Muscle layer of duodenum (tissue), 2 donors: Measurements from ENCODE around the gene PHETA1.

Source experiments
- H3K27ac ChIP-seq: one replicate; pipeline ENCODE4 v1.7.0; 2013; ENCODE audit warnings: mild to moderate bottlenecking, low read length
- H3K27me3 ChIP-seq: one replicate; pipeline ENCODE4 v1.7.0; 2013; ENCODE audit warnings: low read depth, mild to moderate bottlenecking, control low read depth, low read length
- H3K36me3 ChIP-seq, 2 donors: one replicate each; pipeline ENCODE4 v1.7.0; 2013; ENCODE audit warnings: low read length in 2 of 2, control low read depth in 1 of 2, mild to moderate bottlenecking in 1 of 2; ENCODE audit not compliant: insufficient read depth in 2 of 2, control insufficient read depth in 1 of 2
- H3K4me1 ChIP-seq, 2 donors: one replicate each; pipeline ENCODE4 v1.7.0; 2013; ENCODE audit warnings: low read length in 2 of 2, mild to moderate bottlenecking in 2 of 2, control low read depth in 1 of 2, moderate library complexity in 1 of 2; ENCODE audit not compliant: insufficient read depth in 2 of 2, control insufficient read depth in 1 of 2
- H3K4me3 ChIP-seq, 2 donors: one replicate each; pipeline ENCODE4 v1.7.0; 2013; ENCODE audit warnings: low read length in 2 of 2, low read depth in 1 of 2, mild to moderate bottlenecking in 1 of 2
- H3K9me3 ChIP-seq, 2 donors: one replicate each; pipeline ENCODE4 v1.7.0; 2013; ENCODE audit warnings: low read length in 2 of 2, control low read depth in 1 of 2, mild to moderate bottlenecking in 1 of 2; ENCODE audit not compliant: control insufficient read depth in 1 of 2
- donor health status: healthy.

The PHETA1 gene

DNA sequence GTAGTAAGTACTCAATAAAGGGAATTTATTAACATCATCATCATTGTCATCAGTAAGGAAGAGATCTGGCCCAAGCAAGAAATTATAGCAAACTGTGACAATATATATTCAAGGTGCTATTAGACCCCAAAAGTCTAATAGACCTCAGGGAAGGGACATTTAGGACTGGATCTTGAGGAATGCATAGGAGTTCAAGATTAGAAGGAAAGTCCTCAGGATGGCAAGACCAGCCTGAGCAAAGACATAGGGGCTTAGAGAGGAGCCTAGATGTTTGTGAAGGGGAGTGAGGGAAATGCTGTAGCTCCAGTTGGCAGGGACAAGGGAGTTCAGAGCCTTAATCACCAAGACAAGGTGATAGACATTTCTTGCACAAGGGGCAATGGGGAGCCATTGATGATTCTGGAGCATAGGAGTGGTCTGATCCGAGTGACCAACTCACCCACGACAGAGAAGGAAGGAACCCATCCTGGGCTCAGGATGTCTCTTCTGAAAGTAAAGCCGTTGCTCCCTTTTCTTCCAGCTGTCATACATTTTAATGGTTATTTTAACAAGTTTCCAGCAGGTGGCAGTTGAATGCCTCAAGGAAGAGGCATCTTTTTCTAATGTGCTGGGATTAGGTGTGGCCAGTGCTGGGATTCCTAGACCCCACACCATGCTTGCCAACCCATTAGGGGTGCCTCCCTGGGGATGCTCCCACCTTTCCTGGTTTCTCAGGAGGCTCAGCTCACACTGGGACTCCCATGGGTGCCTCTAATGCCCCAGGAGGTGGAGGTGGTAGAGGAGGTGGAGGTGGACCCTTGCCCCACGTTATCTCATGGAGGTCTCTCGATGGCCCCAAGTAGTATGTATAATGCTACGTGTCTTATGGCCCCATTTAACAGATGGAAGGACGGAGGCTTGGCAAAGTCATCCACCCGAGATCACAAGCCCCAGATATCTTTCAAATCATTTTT lies 37.8 kb downstream of the PHETA1 start:
- Histone ChIP-seq H3K9me3 (no peaks in the 10 kb centered on the region), H3K27me3 (no peaks in the 10 kb centered on the region), H3K36me3 (no peaks in the 10 kb centered on the region), H3K4me1 (no peaks in the 10 kb centered on the region), H3K4me3 (no peak overlapping the region), H3K27ac (no peak overlapping the region)

DNA sequence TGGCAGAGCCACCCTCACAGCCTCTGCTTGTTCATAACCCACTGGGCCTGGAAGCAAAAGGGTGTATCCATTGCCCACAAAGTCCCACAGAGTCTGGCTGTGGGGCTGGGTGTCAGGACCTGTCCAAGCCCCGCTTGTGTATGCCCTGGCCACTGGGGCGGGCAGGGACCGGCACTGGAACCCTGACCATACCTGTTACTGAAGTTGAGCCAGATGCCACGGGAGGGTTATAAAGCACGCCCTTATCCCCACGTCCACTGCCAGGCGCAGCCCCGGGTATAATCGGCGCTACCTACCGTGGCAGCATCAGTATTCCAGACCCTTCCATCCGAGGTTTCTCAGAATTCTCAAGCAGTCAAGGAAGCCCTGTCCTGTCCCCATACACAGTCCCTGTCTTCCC lies 40.8 kb downstream of the PHETA1 start:
- no peak overlapping the region for H3K27ac ChIP-seq
- H3K4me1 ChIP-seq, result no peaks in the 10 kb centered on the region
- H3K4me3 ChIP-seq, result no peak overlapping the region
- no peaks in the 10 kb centered on the region for H3K9me3 ChIP-seq
- no peaks in the 10 kb centered on the region for H3K27me3 ChIP-seq
- H3K36me3 ChIP-seq, result no peaks in the 10 kb centered on the region

DNA sequence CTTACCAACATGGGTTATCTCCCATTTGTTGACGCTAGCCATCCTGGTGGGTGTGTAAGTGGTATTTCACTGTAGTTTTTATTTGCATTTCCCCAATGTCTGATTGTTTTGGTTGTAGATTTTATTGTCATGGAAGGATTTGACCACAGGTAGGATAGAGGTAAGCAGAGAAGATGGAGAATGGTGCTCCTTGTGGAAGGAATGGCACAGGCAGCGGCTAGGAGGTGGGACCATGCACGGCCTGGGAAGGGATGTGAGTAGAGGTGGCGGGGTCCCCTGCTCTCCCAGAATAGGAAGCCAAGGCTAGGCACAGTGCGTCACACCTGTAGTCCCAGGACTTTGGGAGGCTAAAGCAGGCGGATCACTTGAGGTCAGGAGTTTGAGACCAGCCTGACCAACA lies 41.4 kb downstream of the PHETA1 start:
- H3K36me3 ChIP-seq, result no peaks in the 10 kb centered on the region
- H3K4me1 ChIP-seq, result no peaks in the 10 kb centered on the region

DNA sequence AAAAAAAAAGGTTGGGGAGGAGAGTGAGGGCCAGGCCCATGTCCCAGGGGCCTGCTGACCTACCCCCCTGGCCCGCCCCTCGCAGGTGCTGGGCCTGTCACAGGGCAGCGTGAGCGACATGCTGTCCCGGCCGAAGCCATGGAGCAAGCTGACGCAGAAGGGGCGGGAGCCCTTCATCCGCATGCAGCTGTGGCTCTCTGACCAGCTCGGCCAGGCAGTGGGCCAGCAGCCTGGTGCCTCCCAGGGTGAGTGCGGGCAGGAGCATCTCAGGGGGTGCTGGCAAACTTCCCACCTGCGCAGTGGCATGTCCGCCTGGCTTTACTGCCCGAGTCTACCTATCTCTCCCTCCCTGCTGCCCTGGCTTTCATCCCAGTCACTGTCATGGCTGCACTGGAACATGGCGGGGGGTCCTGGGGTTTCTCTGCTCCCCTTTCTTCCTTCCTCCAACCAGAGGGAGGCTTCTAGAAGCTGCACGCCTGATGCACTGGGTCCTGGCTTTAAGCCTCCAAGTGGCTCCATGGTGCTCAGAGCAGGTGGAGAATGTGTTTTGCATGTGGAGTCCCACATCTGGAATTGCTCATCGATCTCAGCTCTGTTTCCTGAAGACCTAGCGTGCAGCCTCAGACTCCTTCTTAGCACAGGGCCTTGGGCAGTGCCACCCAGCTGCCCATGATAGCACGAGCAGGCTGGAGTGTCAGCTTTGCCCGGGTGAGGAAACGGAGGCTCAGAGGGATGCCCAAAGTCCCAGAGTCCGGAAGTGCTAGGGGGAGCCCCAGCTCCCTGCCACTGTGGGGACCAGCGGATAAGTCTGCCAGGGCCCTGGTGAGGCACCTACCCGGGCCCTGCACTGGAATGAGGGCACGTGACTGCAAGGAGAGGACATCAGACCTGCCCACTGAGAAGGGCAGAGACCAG lies 46.3 kb downstream of the PHETA1 start:
- Histone ChIP-seq H3K4me1 (no peaks in the 10 kb centered on the region), H3K36me3 (no peaks in the 10 kb centered on the region), H3K27ac (no peak overlapping the region)

More for the DNA sequence above, 41.4 kb downstream of the PHETA1 start:
- no peaks in the 10 kb centered on the region for H3K9me3 ChIP-seq
- no peaks in the 10 kb centered on the region for H3K27me3 ChIP-seq
- no peak overlapping the region for H3K4me3 ChIP-seq
- H3K27ac ChIP-seq, result no peak overlapping the region

DNA sequence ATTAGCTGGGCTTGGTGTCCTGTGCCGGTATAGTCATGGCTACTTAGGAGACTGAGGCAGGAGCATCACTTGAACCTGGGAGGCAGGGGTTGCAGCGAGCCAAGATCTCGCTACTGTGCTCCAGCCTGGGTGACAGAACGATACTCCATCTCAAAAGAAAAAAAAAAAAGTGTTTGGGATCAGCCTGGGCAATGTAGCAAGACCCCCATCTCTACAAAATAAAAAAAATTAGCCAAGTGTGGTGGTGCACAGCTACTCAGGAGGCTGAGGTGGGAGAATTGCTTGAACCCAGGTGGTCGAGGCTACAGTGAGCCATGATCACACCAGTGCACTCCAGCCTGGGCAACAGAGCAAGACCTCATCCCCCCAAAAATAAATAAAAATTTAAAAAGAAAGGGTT lies 47.6 kb downstream of the PHETA1 start:
- no peaks in the 10 kb centered on the region for H3K9me3 ChIP-seq
- H3K27ac ChIP-seq, result no peak overlapping the region
- no peaks in the 10 kb centered on the region for H3K4me1 ChIP-seq
- H3K27me3 ChIP-seq, result no peaks in the 10 kb centered on the region
- no peaks in the 10 kb centered on the region for H3K36me3 ChIP-seq
- H3K4me3 ChIP-seq, result no peak overlapping the region

More for the DNA sequence above, 46.3 kb downstream of the PHETA1 start:
- no peak overlapping the region for H3K4me3 ChIP-seq
- no peaks in the 10 kb centered on the region for H3K9me3 ChIP-seq
- no peaks in the 10 kb centered on the region for H3K27me3 ChIP-seq

DNA sequence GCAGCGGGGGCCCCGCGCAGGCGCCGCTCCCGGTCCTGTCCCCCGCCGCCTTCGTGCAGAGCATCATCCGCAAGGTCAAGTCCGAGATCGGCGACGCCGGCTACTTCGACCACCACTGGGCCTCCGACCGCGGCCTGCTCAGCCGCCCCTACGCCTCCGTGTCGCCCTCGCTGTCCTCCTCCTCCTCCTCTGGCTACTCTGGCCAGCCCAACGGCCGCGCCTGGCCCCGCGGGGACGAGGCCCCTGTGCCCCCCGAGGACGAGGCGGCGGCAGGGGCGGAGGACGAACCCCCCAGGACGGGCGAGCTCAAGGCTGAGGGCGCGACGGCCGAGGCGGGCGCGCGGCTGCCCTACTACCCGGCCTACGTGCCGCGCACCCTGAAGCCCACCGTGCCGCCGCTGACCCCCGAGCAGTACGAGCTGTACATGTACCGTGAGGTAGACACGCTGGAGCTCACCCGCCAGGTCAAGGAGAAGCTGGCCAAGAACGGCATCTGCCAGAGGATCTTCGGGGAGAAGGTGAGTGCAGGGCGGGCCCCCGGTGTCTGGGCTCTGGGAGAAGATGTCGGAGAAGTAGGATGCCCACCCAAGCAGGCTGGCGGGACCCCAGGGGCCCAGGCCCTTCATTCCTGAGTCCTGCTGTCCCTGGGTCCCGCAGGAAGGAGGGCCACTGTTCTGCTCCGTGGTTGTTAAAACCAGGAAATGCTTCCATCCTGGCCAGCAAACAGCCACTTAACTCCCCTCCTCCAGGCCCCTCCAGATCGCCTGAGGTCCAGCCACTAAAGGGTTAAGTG lies 48.4 kb downstream of the PHETA1 start:
- no peak overlapping the region for H3K27ac ChIP-seq

DNA sequence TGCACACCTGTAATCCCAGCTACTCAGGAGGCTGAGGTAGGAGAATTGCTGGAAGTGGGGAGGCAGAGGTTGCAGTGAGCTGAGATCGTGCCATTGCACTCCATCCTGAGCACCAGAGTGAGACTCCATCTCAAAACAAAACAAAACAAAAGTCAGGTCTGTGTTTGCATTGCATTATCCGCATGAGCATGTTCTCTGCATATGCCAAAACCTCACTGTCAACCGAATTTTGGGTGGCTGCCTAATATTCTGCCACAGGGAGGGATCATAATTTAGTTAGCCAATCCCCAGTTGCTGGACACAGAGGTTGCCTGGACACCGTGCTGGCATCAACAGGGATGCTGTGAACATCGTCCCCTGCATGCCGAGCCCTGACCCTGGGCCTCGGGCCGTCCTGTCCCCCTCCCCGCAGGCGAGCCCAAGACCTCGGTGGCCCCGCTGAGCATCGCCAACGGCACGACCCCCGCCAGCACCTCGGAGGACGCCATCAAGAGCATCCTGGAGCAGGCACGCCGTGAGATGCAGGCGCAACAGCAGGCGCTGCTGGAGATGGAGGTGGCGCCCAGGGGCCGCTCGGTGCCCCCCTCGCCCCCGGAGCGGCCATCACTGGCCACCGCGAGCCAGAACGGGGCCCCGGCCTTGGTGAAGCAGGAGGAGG lies 49.2 kb downstream of the PHETA1 start:
- H3K27ac ChIP-seq, result no peak overlapping the region
- no peaks in the 10 kb centered on the region for H3K4me1 ChIP-seq
- no peaks in the 10 kb centered on the region for H3K9me3 ChIP-seq
- H3K4me3 ChIP-seq, result no peak overlapping the region
- H3K36me3 ChIP-seq, result no peaks in the 10 kb centered on the region
- no peaks in the 10 kb centered on the region for H3K27me3 ChIP-seq

More for the DNA sequence above, 48.4 kb downstream of the PHETA1 start:
- H3K27me3 ChIP-seq, result no peaks in the 10 kb centered on the region
- no peaks in the 10 kb centered on the region for H3K36me3 ChIP-seq
- no peaks in the 10 kb centered on the region for H3K9me3 ChIP-seq
- H3K4me3 ChIP-seq, result no peak overlapping the region
- no peaks in the 10 kb centered on the region for H3K4me1 ChIP-seq

DNA sequence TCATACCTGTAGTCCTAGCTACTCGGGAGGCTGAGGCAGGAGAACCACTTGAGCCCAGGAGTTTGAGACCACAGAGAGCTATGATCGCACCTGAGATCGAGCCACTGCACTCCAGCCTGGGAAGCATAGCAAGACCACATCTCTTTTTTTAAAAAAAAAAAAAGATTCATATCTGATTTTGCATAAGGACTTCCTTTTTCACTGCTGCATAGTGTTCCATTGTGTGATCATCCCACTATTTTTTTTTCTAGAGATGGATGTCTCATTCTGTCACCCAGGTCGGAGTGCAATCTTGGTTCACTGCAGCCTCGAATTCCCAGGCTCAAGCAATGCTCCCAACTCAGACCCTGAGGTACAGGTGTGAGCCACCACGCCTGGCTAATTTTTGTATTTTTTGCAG lies 50.4 kb downstream of the PHETA1 start:
- Histone ChIP-seq H3K27ac (no peak overlapping the region), H3K27me3 (no peaks in the 10 kb centered on the region), H3K9me3 (no peaks in the 10 kb centered on the region), H3K36me3 (no peaks in the 10 kb centered on the region), H3K4me3 (no peak overlapping the region), H3K4me1 (no peaks in the 10 kb centered on the region)

DNA sequence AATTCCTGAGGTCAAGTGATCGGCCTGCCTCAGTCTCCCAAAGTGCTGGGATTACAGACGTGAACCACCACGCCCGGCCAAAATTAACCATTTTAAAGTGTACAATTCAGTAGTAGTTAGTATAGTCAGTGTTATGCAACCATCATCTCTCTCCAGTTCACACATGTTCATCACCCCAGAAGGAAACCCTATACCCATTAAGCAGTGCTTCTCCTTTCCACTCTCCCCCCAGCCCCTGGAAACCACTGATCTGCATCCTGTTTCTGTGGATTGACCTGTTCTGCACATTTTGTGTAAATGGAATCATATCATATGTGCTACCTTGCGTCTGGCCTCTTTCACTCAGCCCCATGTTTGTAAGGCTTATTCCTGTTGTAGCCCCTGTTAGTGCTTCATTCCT lies 52.2 kb downstream of the PHETA1 start:
- Histone ChIP-seq H3K36me3 (no peaks in the 10 kb centered on the region), H3K4me1 (no peaks in the 10 kb centered on the region), H3K9me3 (no peaks in the 10 kb centered on the region), H3K4me3 (no peak overlapping the region), H3K27ac (no peak overlapping the region), H3K27me3 (no peaks in the 10 kb centered on the region)

DNA sequence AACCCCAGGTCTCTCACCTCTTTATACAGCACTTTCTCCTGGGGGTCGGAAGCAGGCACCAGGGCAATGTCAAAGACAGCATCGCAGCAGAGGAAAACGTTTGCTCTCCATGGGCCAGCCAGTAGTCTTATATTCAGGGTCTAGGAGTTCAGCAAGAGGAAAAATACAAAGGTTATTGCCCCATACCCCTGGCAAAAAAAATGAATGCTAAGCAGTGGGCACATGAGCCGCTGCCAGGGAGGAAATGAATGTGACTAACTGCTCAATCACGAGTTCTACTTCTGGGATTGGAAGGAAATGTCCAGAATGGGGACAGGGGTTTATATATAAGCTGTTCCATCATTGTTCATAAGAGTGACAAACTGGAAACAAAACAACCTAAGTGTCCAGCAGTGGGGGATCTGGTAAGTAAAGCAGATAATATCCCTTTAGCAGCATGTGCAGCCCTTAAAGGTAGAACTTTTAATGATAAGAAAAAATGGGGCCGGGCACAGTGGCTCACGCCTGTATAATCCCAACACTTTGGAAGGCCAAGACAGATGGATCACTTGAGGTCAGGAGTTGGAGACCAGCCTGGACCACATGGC lies 53.8 kb downstream of the PHETA1 start:
- Histone ChIP-seq H3K4me1 (no peaks in the 10 kb centered on the region), H3K36me3 (no peaks in the 10 kb centered on the region), H3K27me3 (no peaks in the 10 kb centered on the region), H3K4me3 (no peak overlapping the region), H3K9me3 (no peaks in the 10 kb centered on the region), H3K27ac (no peak overlapping the region)
